Suprapubic skin (tissue), 4 donors: Measurements from ENCODE around the gene MIPEP. TPM values are rescaled to one million over a fixed set of nuclear protein-coding genes. Genes with fewer than 3 reads are reported as not detected.

Experiments
- DNase-seq, 2 donors: peaks; one replicate each; pipeline ENCODE4 v3.0.0-alpha.2; 2019; ENCODE audit warnings: low spot score in 2 of 2
- H3K27ac ChIP-seq: fragments of 200-600 bp; sonication (generic); one replicate; pipeline ENCODE4 v1.5.1; 2019
- H3K27me3 ChIP-seq: fragments of 200-600 bp; sonication (generic); one replicate; pipeline ENCODE4 v1.5.1; 2019
- H3K36me3 ChIP-seq: fragments of 200-600 bp; sonication (generic); one replicate; pipeline ENCODE4 v1.5.1; 2019
- H3K4me1 ChIP-seq: fragments of 200-600 bp; sonication (generic); one replicate; pipeline ENCODE4 v1.5.1; 2019
- H3K4me3 ChIP-seq: fragments of 200-600 bp; sonication (generic); one replicate; pipeline ENCODE4 v1.5.1; 2019; ENCODE audit warnings: mild to moderate bottlenecking
- H3K9me3 ChIP-seq: fragments of 200-600 bp; sonication (generic); one replicate; pipeline ENCODE4 v1.5.1; 2019
- EP300 ChIP-seq: sonication (generic); formaldehyde crosslinking; IDR thresholded peaks from one replicate; pipeline ENCODE4 v1.6.1; 2017; ENCODE audit warnings: antibody characterized with exemption
- POLR2A ChIP-seq, 2 donors: fragments of 450-650 bp; IDR thresholded peaks; one replicate each; pipeline ENCODE4 v1.6.1; 2017; ENCODE audit warnings: antibody characterized with exemption in 2 of 2, mild to moderate bottlenecking in 2 of 2, moderate library complexity in 2 of 2
- POLR2AphosphoS5 ChIP-seq, 3 donors: sonication (generic); formaldehyde crosslinking; IDR thresholded peaks; one replicate each; pipeline ENCODE4 v1.6.1; 2017; ENCODE audit warnings: antibody characterized with exemption in 3 of 3
- WGBS: methylation state at CpG from one replicate; pipeline ENCODE4 v1.1.5; 2018; 5-methylcytosine and 5-hydroxymethylcytosine counted together
- total RNA-seq, 4 donors: library from RNA; depleted of rRNA; stranded (reverse); fragments of >200 nt; gene quantifications; one replicate each; pipeline ENCODE4 v1.1.0, GENCODE V29; 2016
- TF ChIP-seq, protein P1 (sequence below), 2 donors: fragments of 200-600 bp in 1 of 2; fragments of 450-650 bp in 1 of 2; sonication (generic) in 1 of 2; IDR thresholded peaks; one replicate each; pipeline ENCODE4 v1.5.1; 2016 to 2019; ENCODE audit warnings: antibody characterized with exemption in 2 of 2, mild to moderate bottlenecking in 1 of 2, moderate library complexity in 1 of 2

Gene MIPEP
- total RNA-seq, 4 donors from 2014 or later = 26.3 to 51.4 (median 37.6) TPM

DNA sequence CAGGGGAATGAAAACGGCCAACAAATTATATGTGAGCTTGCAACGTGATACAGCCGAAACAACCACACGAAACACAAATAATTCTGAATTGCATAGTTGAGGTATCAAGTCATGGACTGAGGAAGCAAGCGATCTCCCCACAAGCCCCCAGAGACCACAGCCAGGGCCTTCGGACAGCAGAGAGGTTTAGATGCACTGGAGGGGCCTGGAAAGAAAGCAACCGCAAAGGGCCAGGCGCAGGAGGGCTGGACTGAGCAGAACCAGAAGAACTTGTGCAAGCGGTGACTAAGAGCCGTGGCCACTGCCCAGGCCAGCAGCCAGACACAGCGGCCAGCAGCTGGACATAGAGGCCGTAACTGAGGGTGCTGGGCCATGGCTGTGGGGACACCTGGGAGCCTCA is 187.6 kb downstream of the MIPEP start:
- Histone ChIP-seq H3K27ac (no peak overlapping the region), H3K27me3 (no peaks in the 10 kb centered on the region), H3K36me3 (no peaks in the 10 kb centered on the region), H3K9me3 (no peaks in the 10 kb centered on the region), H3K4me3 (no peak overlapping the region), H3K4me1 (peaks cover 23% of the 10 kb centered on the region)
- peak; percentile 76 to 87 for DNase-seq
- 80% methylated on average over 12 of the region's 12 CpGs for WGBS
- no peak for TF ChIP-seq POLR2A (IDR thresholded peaks at IDR 0.05)
- TF ChIP-seq EP300 = no peak
- no peak for TF ChIP-seq POLR2AphosphoS5 (IDR thresholded peaks at IDR 0.05)
- TF ChIP-seq, protein P1, sequence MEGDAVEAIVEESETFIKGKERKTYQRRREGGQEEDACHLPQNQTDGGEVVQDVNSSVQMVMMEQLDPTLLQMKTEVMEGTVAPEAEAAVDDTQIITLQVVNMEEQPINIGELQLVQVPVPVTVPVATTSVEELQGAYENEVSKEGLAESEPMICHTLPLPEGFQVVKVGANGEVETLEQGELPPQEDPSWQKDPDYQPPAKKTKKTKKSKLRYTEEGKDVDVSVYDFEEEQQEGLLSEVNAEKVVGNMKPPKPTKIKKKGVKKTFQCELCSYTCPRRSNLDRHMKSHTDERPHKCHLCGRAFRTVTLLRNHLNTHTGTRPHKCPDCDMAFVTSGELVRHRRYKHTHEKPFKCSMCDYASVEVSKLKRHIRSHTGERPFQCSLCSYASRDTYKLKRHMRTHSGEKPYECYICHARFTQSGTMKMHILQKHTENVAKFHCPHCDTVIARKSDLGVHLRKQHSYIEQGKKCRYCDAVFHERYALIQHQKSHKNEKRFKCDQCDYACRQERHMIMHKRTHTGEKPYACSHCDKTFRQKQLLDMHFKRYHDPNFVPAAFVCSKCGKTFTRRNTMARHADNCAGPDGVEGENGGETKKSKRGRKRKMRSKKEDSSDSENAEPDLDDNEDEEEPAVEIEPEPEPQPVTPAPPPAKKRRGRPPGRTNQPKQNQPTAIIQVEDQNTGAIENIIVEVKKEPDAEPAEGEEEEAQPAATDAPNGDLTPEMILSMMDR (IDR thresholded peaks at IDR 0.05) = no peak

DNA sequence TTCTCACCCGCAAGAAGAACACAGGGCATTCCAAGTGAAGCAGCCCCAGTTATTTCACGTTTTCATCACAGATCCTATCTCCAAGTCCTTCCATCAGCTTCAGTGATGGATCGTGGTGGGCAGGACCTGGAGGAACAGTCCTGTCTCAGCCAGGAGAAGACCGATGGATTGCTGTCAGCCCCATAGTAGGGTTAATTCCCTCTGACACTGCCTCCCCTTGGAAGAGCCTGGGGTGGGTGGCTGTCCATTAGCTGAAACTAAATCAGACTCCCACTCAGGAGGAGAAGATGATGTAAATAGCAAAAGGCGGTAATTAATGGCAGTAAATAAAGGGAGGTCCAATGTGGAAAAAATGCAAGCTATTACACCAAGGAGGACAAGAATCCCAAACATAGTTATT is 188.0 kb downstream of the MIPEP start:
- Histone ChIP-seq H3K27me3 (no peaks in the 10 kb centered on the region), H3K4me1 (peaks cover 28% of the 10 kb centered on the region), H3K36me3 (no peaks in the 10 kb centered on the region), H3K4me3 (no peak overlapping the region), H3K27ac (no peak overlapping the region), H3K9me3 (no peaks in the 10 kb centered on the region)
- no peak for TF ChIP-seq EP300
- TF ChIP-seq, protein P1 (IDR thresholded peaks at IDR 0.05) = no peak
- TF ChIP-seq POLR2AphosphoS5 (IDR thresholded peaks at IDR 0.05) = no peak
- TF ChIP-seq POLR2A (IDR thresholded peaks at IDR 0.05) = no peak
- DNase-seq = no peak
- 90% methylated on average over 5 of the region's 5 CpGs for WGBS

DNA sequence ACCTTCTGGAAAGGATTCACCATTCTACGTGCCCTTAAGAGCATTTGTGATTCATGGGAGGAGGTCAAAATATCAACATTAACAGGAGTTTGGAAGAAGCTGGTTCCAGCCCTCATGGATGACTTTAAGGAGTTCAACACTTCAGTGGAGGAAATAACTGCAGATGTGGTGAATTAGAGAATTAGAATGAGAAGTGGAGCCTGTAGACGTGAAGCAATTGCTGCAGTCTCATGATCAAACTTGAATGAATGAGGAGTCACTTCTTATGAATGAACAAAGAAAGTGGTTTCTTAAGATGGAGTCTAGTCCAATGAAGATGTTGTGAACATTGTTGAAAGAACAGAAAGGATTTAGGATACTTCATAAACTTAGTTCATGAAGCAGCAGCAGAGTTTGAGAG is 189.9 kb downstream of the MIPEP start:
- no peaks in the 10 kb centered on the region for H3K36me3 ChIP-seq
- H3K9me3 ChIP-seq = no peaks in the 10 kb centered on the region
- no peak for TF ChIP-seq EP300
- TF ChIP-seq, protein P1 (IDR thresholded peaks at IDR 0.05) = no peak
- TF ChIP-seq POLR2A (IDR thresholded peaks at IDR 0.05) = no peak
- no peak for TF ChIP-seq POLR2AphosphoS5 (IDR thresholded peaks at IDR 0.05)
- no peak overlapping the region for H3K4me3 ChIP-seq
- H3K27ac ChIP-seq = no peak overlapping the region
- DNase-seq = no peak
- peaks cover 33% of the 10 kb centered on the region for H3K4me1 ChIP-seq
- no peaks in the 10 kb centered on the region for H3K27me3 ChIP-seq
- WGBS = 94% methylated on average over 2 of the region's 2 CpGs

DNA sequence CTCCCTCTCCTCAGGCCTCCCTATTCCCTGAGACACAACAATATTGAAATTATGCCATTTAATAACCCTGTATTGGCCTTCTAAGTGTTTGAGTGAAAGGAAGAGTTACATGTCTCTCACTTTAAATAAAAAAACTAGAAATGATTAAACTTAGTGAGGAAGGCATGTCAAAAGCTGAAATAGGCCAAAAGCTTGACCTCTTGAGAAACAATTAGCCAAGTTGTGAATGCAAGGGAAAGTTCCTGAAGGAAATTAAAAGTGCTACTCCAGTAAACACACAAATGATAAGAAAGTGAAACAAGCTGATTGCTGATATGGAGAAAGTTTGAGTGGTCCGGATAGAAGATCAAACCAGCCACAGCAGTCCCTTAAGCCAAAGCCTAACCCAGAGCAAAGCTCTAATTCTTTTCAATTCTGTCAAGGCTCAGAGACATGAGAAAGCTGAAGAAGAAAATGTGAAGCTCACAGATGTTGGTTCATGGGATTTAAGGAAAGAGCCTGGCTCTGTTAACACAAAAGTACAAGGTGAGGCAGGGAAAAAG is 191.4 kb downstream of the MIPEP start:
- DNase-seq = no peak
- H3K36me3 ChIP-seq = no peaks in the 10 kb centered on the region
- H3K9me3 ChIP-seq = no peaks in the 10 kb centered on the region
- H3K4me1 ChIP-seq = peaks cover 21% of the 10 kb centered on the region
- H3K27me3 ChIP-seq = no peaks in the 10 kb centered on the region
- H3K4me3 ChIP-seq = no peak overlapping the region
- TF ChIP-seq POLR2AphosphoS5 (IDR thresholded peaks at IDR 0.05) (no peak), POLR2A (IDR thresholded peaks at IDR 0.05) (no peak), EP300 (no peak)
- TF ChIP-seq, protein P1 (IDR thresholded peaks at IDR 0.05) = no peak
- 73% methylated on average over 1 of the region's 1 CpG for WGBS
- H3K27ac ChIP-seq = no peak overlapping the region

DNA sequence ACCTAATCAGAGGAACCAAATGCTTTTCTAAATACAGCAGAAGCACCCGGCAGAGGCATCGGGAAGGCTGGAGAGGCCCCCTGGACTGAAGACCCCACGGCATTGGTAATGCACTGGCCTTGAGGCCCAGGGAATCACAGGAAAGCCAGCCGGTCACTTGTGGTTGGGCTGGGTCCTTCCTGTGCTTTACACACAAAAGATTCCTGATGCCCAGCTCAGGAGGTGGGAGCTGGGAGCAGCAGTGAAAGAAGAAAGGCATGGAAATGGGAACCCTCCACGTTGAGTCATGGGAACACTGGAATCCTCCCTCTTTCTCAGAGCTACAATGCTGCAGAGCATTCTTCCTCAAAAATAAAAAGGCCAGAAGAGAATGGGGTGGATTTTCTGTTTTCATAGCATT is 192.6 kb downstream of the MIPEP start:
- Histone ChIP-seq H3K36me3 (no peaks in the 10 kb centered on the region), H3K27ac (peak overlapping the region; percentile 46), H3K4me3 (peak overlapping the region; percentile 30), H3K4me1 (peaks cover 12% of the 10 kb centered on the region), H3K9me3 (no peaks in the 10 kb centered on the region), H3K27me3 (no peaks in the 10 kb centered on the region)
- TF ChIP-seq EP300 (no peak), POLR2A (IDR thresholded peaks at IDR 0.05) (no peak), POLR2AphosphoS5 (IDR thresholded peaks at IDR 0.05) (no peak)
- TF ChIP-seq, protein P1 (IDR thresholded peaks at IDR 0.05) = no peak
- no peak for DNase-seq
- WGBS = 63% methylated on average over 5 of the region's 5 CpGs
